Mesothelial cell of epicardium (in vitro differentiated cells): ENCODE data around the gene ARHGAP21. TPM values are rescaled to one million over a fixed set of nuclear protein-coding genes. Genes with fewer than 3 reads are reported as not detected.
"Not testable (repeated sequence)": the region's sequence is repeated elsewhere in the genome, so short reads cannot be mapped to it uniquely, and the experiment has no call there.

Experiments used
- DNase-seq, 2 experiments: peaks; one replicate each; pipeline ENCODE4 v3.0.0; 2021; ENCODE audit warnings: low spot score in 2 of 2; ENCODE audit not compliant: unreplicated experiment in 2 of 2
- H3K27ac Mint-ChIP-seq: 2 replicates; pipeline ENCODE4 v1.8.0; 2021; ENCODE audit warnings: mixed read lengths
- H3K27me3 Mint-ChIP-seq: 2 replicates; pipeline ENCODE4 v1.8.0; 2021; ENCODE audit warnings: low read depth, mixed read lengths
- H3K36me3 Mint-ChIP-seq: 2 replicates; pipeline ENCODE4 v1.8.0; 2021; ENCODE audit warnings: mixed read lengths
- H3K4me1 Mint-ChIP-seq: 2 replicates; pipeline ENCODE4 v1.8.0; 2021; ENCODE audit warnings: mixed read lengths
- H3K4me3 Mint-ChIP-seq: 2 replicates; pipeline ENCODE4 v1.8.0; 2021; ENCODE audit warnings: mild to moderate bottlenecking, moderate library complexity, mixed read lengths
- H3K9me3 Mint-ChIP-seq: 2 replicates; pipeline ENCODE4 v1.8.0; 2021; ENCODE audit warnings: mixed read lengths
- CTCF ChIP-seq: fragments of 200-600 bp; sonication (generic); IDR thresholded peaks from one replicate; pipeline ENCODE4 v1.5.0; 2021; ENCODE audit warnings: antibody characterized with exemption; ENCODE audit not compliant: unreplicated experiment
- total RNA-seq: library from RNA; stranded (reverse); gene quantifications from 3 replicates; pipeline ENCODE4 v1.2.1, GENCODE V29; 2021

ARHGAP21 gene
- total RNA-seq, 1 donor from 2014 or later = 119 TPM

GRCh38 chr10:24727786-24728185 lies 4.1 kb upstream of the ARHGAP21 start:
- TF ChIP-seq CTCF = no peak
- Mint-ChIP-seq H3K27me3 (no peaks in the 10 kb centered on the region), H3K4me1 (peaks cover 11% of the 10 kb centered on the region), H3K9me3 (no peaks in the 10 kb centered on the region), H3K27ac (no peak overlapping the region), H3K4me3 (no peak overlapping the region), H3K36me3 (no peaks in the 10 kb centered on the region)
- no peak for DNase-seq

GRCh38 chr10:24726626-24727025 lies 2.9 kb upstream of the ARHGAP21 start:
- Mint-ChIP-seq H3K4me1 (peaks cover 16% of the 10 kb centered on the region), H3K36me3 (no peaks in the 10 kb centered on the region), H3K9me3 (no peaks in the 10 kb centered on the region), H3K27ac (no peak overlapping the region), H3K27me3 (no peaks in the 10 kb centered on the region), H3K4me3 (no peak overlapping the region)
- no peak for TF ChIP-seq CTCF
- DNase-seq = no peak

GRCh38 chr10:24726029-24726428 lies 2.3 kb upstream of the ARHGAP21 start:
- H3K4me3 Mint-ChIP-seq = not testable (repeated sequence)

GRCh38 chr10:24724381-24725228 lies 918 bp upstream of the ARHGAP21 start:
- Mint-ChIP-seq H3K27ac (peak overlapping the region; percentile 98), H3K9me3 (no peaks in the 10 kb centered on the region), H3K4me3 (peak overlapping the region; percentile 91), H3K4me1 (peaks cover 31% of the 10 kb centered on the region), H3K36me3 (no peaks in the 10 kb centered on the region), H3K27me3 (no peaks in the 10 kb centered on the region)
- DNase-seq = peak; percentile 92 to 96
- no peak for TF ChIP-seq CTCF

More at GRCh38 chr10:24726029-24726428, 2.3 kb upstream of the ARHGAP21 start:
- not testable (repeated sequence) for H3K27me3 Mint-ChIP-seq, H3K27ac Mint-ChIP-seq, H3K9me3 Mint-ChIP-seq, DNase-seq, H3K36me3 Mint-ChIP-seq
- peaks cover 21% of the 10 kb centered on the region for H3K4me1 Mint-ChIP-seq

- Mint-ChIP-seq H3K9me3 (no peaks in the 10 kb centered on the region), H3K27me3 (no peaks in the 10 kb centered on the region), H3K4me3 (peak overlapping the region; percentile 59), H3K4me1 (peaks cover 37% of the 10 kb centered on the region), H3K27ac (no peak overlapping the region), H3K36me3 (no peaks in the 10 kb centered on the region)
- peak in 1 of 2 experiments; percentile 63 for DNase-seq
- no peak for TF ChIP-seq CTCF
These were observed 300 bp downstream of the ARHGAP21 start for GRCh38 chr10:24723386-24723787.

- no peaks in the 10 kb centered on the region for H3K36me3 Mint-ChIP-seq
- no peaks in the 10 kb centered on the region for H3K27me3 Mint-ChIP-seq
- no peaks in the 10 kb centered on the region for H3K9me3 Mint-ChIP-seq
- H3K27ac Mint-ChIP-seq = peak overlapping the region; percentile 97
- DNase-seq = peak; percentile 48 to 68
- peaks cover 37% of the 10 kb centered on the region for H3K4me1 Mint-ChIP-seq
- H3K4me3 Mint-ChIP-seq = peak overlapping the region; percentile 89
- no peak for TF ChIP-seq CTCF
These were observed 856 bp downstream of the ARHGAP21 start for GRCh38 chr10:24722676-24723385.
